Coronary artery (tissue), 2 donors: ENCODE results near the gene ACTG1.

ENCODE experiments used
- DNase-seq: peaks from one replicate; pipeline ENCODE4 v3.0.0-alpha.2; 2017; ENCODE audit warnings: low spot score
- H3K27ac ChIP-seq, 2 donors: fragments of 200-600 bp; sonication (generic); one replicate each; pipeline ENCODE4 v1.5.1; 2016 to 2019
- H3K4me3 ChIP-seq: fragments of 200-600 bp; sonication (generic); 2 replicates; pipeline ENCODE4 v1.5.1; 2016; ENCODE audit warnings: mild to moderate bottlenecking, moderate library complexity
- CTCF ChIP-seq: fragments of 200-600 bp; sonication (generic); IDR thresholded peaks from one replicate; pipeline ENCODE4 v1.5.1; 2019; ENCODE audit warnings: antibody characterized with exemption

The ACTG1 gene

DNA sequence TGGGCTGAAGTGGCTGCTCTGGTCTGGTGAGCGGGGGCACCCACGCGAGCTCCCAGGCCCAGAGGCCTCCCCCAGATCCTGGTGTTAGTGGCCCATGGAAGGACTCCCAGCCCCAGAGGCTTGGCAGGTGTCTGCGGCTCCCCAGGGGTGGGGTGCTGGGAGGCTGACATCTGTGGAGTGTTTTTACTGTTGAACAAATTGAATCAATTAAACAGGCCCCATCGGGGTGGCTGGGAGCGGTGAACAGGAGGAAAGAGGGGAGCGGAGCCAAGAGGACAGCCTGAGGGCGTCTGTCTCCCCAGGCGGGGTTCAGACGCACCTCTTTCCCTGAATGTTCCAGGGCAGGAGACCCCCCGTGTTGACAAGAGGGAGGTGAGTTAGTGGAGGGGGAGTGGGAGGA lies 29.9 kb downstream of the ACTG1 start:
- no peak for DNase-seq
- Histone ChIP-seq H3K4me3 (no peak overlapping the region), H3K27ac (no peak overlapping the region)
- no peak for TF ChIP-seq CTCF

DNA sequence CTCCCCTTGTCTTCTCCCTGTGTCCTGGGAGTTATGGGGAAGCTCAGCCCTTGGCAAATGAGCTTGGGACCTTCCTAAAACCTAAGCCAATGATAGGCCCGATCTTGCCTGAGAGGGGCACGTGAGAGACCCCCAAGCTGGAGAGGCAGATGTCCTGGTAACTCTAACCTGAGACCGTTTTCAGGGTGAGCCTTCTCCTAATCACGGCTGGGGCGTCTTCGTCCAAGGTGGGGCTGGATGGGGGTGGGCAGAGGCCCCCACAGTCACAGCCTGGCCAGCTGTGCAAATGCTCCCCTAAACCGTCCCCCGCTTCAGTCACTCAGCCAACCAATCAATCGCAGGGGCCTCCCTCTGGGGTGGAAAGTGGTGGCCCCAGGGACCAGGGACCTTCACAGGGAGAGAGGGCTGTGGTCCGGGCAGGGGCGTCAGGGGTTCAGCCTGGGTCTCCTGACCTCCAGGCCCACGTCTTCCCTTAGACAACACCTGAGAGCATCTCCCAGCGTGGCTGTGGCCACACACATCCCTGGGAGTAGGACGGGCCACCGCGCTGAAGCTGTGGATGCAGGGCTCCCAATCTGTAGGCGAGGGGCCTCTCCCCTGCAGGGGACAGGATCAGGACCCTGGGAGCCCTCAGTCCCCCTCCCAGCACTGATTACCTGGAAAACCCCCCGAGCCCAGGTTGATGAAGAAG lies 30.6 kb downstream of the ACTG1 start:
- Histone ChIP-seq H3K27ac (no peak overlapping the region), H3K4me3 (peak overlapping the region; percentile 76)
- DNase-seq, result no peak
- TF ChIP-seq CTCF, result no peak

DNA sequence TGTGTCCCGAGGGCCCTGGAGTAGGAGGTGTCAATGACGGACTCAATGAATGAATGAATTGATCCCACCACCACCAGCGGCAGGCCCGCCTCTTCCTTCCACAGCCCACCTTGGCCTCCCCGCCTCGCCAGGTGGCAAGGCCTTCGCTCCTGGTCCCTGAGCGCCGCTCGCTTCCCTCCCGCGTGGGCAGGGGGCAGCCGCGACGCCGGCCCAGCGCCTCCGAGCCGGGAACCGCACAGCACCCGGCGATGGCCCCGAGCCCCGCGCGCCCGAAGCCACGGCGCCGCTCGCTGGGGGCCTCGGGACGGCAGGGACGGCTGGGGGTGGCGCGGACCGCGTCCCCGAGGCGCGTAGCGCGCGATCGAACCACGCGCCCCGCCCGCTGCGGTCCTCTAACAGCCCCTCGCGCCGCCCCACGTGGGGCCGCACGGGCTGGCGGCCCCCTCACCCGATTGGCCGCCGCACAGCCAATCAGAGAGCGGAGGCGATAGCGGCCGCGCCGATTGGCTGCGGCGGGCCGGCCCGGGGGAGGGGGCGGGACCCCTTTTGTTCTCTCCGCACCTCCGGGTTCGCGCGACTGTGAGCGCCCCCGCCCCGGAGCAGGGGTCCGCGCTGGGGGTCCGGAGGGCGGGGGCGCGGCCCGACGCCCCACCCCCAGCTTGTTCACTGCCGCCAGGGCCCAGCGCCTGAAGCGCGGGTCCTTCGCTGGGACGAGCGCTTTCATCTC lies 31.4 kb downstream of the ACTG1 start:
- DNase-seq, result no peak
- H3K27ac ChIP-seq, result no peak overlapping the region

DNA sequence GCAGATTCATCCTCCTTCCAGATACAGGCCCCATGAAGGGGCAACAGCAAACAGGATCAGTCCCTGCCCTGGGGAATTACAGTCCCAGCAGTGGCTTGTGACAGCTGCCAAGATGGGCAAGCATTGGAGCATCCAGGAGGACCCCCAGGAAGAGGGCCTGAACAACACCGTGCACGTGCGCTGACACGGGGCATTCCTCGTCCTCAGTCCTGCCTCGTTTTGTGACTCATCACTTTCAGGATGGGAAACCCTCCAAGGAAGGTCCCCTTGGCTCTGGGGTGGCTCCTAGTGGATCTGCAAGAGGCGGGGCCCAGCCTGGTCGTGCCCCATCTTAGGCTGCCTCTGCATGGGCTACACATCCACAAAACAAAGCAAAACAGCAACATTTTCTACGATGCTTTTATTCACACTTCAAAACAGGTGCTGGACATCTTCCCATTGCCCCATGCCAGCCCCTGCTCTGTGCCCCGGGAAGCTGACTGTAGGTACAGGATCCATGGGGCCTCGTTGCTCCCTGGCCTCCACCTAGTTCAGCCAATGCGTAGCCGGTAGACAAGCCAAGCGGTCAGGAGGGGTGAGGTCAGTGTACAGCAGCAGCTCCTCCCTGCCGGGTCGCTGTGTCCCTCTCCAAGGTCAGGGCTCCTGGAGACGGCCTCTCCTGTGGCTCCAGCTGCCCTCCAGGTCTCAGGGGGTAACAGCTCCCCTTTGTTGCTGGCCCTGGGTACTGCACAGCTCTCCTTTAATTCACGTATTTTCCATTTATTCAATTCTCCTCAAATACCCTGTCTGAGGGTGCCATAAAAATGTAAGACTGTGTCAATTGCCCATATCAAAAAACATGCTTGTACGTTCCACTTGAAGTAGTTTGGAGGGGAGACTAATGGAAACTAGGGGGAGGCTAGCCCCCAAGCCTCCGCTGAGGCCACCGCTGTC lies 32.2 kb downstream of the ACTG1 start:
- TF ChIP-seq CTCF, result no peak
- no peak for DNase-seq
- Histone ChIP-seq H3K27ac (no peak overlapping the region), H3K4me3 (peak overlapping the region; percentile 76)

More for the DNA sequence above, 31.4 kb downstream of the ACTG1 start:
- peak overlapping the region; percentile 76 for H3K4me3 ChIP-seq
- TF ChIP-seq CTCF, result no peak

DNA sequence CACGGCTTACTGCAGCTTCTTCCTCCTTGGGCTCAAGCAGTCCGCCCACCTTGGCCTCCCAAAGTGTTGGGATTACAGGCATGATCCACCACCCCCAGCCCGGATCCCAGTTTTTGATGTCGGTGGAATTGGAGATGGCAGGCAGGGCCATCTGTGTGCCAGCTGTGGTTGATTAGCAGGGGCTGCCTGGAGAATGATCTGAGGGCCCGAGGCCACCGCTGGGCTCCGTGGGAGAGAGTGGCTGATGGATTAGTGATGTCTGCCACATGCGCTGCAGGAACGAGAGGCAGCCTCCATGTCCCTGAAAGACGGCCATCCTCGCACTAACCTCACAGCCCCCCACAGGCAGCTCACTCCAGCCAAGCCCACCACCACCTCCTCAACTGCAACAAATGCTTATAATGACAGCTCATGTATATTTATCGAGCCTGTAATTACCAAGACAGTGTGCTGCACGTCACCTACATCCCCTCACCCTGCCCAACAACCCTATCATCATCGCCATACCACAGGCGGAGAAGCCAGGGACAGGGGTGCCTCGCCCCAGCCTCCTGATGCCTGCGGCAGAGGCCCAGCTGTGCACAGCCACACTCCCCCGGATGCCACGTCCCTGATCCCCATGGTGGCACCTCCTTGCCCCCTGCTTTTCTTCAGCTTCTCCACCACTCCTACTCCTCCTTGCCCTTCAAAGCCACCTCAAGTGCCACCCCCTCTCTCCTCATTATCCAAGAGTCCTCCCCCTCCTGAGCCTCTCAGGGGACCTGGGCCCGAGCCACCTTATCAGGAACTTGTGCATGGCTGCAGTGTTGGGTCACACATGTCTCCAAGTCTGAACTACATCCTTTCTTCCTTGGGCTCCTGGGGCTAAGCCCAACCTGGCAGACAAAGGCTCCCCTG lies 33.2 kb downstream of the ACTG1 start:
- no peak for DNase-seq
- no peak for TF ChIP-seq CTCF
- Histone ChIP-seq H3K27ac (no peak overlapping the region), H3K4me3 (no peak overlapping the region)

DNA sequence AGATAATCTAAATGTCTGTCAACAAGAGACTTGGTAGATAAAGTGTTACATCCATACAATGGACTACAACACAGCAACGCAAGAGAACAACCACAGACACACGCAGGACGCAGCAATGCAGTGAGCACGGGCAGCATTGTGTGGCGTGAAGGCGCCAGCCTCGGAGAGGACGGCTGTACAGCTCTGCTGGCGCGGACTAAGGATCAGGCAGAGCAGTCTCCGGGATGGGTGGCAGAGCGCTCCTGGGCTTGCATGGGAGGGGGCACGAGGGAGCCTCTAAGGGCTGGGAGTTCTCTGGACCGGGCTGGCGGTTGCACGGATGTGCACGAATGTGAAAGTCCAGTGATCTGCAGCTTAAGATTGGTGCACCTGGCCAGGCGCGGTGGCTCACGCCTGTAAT lies 34.5 kb downstream of the ACTG1 start:
- no peak for TF ChIP-seq CTCF
- Histone ChIP-seq H3K27ac (no peak overlapping the region), H3K4me3 (no peak overlapping the region)
- DNase-seq, result no peak
